NCI-H2196 (cell line): ENCODE data around the gene CTBP1.

Source experiments
- DNase-seq: peaks from one replicate; lab custom pipeline; 2025; ENCODE audit not compliant: unreplicated experiment; lab: John Stamatoyannopoulos, UW

CTBP1 gene

DNA sequence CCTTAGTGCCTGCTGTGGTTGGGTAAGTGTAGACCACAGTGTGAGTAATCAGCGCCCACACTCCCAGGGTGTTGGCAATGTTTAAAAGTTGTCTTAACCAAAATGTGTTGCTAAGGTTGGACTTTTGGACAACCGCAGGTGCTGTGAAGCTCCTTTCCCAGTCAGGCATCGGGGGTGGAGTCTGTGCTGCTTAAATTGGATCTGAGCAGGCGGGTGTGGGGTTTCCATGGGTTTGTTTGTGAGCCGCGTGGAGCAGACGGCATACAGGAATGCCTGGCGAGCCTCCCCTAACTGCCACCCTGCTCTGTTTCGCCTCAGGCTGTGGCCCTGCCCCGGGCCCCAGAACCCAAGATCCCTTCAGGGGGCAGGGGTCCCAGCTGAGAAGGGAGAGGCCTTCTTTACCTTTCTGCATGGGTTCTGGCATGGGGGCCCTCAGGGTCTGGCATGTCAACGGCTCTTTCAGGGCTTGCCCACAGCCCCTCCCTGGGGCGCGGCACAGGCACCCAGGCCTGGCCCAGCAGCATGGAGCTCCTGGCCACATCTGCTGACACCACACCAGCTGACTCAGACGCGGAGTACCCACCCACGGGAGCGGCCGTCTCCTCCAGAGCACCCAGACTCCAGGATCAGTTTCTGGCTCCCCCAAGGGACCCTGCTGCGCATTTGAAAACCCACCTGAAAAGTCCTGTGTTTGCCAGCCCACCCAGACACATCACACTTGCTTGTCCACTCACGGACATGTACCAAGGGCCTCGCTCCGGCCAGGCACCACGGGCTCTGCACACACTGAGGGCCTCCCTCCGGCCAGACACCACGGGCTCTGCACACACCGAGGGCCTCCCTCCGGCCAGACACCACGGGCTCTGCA lies 71.4 kb downstream of the CTBP1 start:
- DNase-seq: no peak

DNA sequence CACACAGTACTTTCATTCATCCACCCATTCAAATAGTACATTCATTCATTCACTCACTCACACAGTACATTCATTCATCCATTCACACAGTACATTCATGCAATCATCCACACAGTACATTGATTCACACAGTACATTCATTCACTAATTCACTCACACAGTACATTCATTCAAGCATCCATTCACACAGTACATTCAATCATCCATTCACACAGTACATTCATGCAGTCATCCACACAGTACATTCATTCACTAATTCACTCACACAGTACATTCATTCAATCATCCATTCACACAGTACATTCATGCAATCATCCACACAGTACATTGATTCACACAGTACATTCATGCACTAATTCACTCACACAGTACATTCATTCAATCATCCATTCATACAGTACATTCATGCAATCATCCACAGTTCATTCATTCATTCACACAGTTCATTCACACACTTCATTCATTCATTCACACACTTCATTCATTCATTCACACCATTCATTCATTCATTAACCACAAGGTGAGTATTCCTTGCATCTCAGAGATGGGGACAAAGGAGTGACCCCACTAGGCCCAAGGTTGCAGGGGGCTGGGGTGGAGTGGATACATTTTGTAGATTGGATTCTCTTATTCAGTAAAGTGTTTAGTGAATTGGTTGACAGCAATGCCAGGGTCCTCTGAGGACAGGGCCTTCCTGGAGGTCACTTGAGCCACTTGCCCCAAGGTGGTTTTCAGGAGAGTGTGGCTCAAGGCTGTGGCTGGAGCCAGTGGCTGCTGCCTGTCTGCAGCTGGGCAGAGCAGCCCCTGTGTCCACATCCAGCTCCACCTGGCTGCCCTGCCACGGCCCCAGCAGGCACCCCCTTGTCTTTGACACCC lies 72.3 kb downstream of the CTBP1 start:
- no peak for DNase-seq

DNA sequence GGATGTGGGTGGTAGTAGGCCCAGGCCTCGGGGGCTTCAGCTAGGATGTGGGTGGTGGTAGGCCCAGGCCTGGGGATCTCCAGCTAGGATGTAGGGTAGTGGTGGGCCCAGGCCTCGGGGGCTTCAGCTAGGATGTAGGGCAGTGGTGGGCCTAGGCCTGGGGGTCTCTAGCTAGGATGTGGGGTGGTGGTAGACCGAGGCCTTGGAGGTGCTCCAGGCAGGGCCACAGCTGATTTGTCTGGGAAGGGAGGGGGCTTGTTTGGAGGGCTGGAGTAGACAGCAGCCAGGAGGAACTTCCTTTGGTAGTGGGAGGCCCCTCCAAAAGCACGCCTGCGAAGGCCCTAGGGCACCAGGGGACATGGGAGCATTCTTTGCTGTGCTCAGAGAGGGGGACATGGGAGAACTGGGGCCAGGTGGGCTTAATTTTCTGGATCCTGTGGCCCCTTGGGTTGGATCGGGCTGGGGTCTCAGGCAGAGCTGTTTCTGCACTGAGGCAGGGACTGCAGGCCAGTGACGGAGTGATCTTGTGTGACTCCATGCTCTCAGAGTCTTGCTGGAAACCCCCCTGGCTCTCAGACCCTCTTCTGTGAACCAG lies 73.2 kb downstream of the CTBP1 start:
- DNase-seq: no peak

DNA sequence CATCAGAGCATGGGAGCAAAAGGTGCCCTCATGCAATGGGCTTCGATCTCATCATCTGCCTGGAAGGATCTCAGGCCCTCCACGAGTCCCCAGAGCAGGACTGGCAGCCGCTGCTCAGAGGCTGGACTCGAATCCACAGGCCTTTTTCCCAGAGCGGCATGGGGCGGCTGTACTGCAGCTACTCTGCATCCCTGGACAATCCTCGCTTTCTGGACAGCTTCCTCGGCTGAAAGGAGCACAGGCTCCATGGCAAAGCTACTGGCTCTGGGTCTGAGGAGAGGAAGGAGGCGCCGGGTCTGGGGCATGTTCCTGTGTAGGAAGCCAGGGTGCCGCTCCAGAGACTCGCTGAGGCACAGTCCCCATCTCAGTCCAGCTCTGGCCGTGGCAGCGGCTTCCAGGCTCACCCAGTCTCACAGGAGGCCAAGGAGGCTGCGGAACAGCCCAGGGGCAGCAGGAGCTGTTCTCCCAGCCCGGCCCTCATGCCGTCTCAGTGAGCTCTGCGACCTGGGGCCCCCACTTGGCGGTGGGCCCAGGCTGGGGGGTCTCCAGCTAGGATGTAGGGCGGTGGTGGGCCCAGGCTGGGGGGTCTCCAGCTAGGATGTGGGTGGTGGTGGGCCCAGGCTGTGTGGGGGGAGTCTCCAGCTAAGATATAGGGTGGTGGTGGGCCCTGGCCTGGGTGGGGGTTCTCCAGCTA lies 73.8 kb downstream of the CTBP1 start:
- no peak for DNase-seq

DNA sequence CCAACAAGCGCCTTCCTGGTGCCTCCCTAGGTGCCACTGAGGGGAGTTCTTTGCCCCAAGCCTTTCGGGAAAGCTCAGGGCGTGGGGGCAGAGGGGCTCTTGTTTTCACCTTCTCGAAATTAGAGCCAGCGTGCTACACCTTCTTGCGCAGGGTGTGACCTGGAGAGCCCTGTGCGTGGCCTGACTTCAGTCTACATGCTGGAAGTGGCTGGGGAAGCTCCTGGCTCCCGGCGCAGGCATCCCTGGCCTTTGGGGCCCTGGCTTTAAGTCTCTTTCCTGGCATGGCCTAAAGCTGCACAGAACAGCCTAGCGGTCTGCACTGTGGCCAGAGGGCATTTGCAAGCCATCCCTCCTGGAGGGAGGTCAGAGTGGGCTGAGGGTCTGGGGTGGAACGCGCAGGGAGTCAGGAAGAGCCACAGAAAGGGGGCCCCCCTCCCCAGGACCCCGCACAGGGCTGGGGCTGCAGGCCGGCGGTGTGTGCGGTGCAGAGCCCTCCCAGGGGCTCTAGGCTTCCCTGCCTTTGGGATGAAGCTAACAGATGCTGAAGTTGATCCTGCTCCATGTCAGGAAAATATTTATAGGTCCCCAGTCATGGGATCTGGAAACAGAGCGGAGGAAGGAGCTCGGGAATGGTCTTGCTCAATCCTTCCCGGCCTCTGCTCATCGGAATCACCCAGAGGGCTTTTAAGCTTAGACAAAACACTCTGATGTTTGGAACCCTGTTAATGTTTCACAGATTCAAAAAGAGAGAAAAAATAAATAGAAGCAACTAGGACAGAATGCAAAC lies 75.8 kb downstream of the CTBP1 start:
- DNase-seq: no peak

DNA sequence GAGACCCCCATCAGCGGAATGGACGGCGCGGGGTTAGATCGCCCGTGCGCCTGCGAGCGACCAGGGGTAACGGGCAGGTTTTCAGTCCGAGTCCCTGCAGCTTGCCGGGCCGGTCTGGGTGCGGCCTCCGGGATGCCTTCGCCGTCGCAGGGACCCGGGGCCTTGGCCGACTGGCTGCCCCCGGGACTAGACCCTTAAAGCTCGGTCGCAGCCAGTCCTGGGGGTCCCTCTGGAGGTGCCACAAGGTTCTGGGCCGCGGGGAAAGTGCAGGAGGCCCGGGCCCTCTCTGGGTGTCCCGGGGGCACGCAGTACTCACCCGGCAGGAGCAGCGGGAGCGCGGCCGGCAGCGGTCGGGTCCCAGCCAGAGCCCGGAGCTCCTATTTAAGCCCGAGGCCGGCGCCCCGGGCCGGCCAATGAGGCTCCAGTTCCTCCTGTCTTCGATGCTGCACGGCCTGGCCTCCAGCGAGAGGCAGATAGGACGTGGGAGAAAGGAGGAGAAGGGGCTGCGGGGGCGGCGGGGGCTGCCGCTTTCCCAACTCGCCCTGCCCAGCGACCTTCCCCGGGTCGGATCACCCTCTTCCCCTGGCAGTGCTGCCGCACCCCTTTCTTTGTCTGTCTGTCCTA lies 76.6 kb downstream of the CTBP1 start, which contains the start of gene SPON2:
TSS of gene SPON2 (minus strand) at position 356 of the 624 bp plus-strand sequence.
- DNase-seq: no peak

DNA sequence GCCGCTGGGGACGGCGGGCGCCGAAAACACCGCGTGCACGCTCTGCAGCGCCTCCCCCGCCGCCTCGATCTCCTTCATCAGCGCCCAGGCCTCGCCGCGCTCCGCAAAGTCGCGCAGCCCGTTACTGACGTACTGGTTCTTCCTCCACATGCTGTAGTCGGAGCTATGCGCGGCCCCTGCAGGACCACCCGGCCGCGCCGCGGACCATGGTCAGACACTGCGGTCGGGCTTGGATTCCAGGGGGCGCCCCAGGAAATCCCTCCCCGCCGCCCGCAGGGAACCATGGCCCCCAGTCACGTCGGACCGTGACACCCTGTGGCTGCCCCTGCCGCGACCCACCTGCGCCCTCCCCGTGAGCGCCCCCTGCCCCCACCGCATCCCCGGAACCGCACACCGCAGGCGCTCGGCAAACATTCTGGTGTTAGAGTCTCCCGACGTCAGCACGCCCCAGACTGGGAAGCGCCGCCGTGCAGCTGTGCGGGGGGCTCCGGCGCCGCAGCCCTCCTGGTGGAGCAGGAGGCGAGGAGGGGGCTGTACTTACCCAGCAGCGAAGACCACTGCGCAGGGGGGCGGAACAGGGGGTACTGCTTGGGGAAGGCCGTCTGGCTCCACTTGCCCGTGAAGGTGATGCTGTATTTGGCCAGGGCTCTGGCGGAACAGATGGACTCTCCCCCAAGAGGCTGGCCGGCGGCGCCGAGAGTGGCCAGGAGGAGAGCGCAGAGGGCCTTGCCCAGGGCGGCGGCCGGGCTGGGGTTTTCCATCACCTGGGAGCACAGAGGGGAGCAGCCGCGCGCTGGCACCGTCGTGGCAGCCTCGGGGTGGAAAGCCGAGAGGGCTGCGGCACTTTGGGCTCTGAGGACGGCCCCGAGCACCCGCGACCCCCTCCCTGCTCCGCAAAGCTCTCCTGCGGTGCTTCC lies 77.4 kb downstream of the CTBP1 start:
- DNase-seq: no peak

DNA sequence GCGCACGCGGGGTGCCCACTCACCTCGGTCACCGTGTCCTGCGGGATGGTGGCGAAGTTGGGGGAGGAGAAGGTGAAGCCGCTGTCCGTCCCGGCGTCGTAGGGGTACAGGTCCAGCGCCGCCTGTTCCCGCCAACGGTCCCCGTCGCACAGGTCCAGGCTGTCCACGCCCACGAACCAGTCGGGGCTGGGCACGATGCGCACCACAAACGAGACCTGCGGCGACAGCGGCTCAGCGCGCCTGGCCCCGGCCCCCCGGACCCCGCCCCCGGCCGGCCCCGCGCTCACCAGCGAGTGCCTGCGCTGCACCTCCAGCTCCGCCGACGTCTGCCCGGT lies 78.0 kb downstream of the CTBP1 start:
- no peak for DNase-seq

DNA sequence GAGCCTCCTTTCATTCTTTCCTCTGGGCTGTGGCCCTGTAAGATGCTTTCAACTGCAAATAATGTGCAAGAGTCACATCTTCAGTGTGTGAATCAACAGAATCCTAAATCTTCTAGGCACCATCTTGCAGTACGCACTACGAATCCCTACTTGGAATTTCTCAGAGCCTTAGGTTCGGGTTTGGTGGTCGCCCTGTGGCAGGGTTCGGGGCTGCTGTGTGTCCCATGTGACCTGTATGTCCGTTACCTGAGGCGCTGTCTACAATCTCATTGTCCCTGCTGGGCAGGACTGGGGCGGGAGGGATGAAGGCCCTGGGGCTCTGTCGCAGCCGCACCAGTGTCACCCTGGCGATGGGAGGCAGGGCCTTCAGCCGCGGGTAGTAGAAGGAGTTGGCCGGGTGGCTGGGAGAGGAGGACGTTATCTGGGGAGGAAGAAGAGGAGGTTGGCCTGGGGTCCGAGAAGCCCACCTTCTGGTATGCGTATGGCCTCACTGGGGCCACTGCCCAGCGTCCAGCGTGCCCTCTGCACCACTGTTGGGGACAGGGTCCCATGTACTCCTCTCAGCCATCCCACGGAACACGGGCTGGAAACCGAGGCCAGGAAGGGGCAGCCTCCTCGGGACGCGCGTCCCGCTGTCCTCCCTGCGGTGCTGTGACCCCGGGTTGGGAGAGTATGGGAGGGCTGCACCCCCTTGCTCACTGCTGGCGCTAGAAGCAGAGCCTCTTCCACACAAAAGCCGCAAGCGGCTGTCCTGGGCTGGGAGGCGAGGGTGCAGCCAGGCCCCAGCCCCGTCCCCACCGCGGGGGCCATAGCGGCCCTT lies 78.6 kb downstream of the CTBP1 start:
- DNase-seq: no peak

DNA sequence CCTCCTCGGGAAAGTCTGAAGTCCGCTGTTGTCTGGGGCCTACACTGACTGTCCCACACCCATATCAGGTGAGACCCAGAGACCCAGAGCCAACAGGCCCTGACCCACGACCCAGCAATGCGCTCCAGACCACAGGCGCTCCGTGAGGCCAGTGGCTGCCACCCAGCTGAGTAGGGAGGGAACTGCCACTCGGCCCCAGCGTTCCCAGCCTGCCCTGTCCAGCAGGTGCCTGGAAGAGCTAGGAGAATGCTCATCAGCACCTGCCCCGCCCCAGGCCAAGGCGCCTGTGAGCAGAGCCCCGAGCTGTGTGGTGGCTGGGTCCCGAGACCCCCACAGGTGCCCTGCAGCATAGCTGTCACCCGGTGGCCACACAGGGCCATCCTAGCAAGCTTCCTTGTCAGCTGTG lies 79.2 kb downstream of the CTBP1 start:
- no peak for DNase-seq

DNA sequence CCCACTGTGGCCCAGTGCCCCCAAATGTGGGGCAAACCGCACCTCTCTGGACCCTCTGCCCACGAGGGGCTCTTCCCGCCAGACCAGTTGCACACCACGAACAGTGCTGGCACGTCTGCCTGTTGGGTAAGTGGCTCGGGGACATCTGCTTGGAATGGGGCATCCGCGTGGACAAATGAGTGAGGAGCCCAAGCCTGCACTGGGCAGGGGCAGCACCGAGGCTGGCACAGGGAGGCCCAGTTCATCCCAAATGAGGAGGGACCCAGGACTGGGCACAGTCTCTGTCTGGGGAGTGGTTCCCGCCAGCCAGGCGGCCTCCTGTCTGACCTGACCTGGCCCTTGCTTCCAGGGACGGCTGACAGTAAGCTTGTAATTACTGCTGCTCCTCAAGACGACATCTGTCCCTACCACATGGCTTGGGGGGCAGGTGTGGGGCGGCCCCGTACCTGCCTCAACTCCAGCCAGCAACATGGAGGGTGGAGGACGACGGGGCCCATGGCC lies 79.7 kb downstream of the CTBP1 start:
- DNase-seq: no peak

DNA sequence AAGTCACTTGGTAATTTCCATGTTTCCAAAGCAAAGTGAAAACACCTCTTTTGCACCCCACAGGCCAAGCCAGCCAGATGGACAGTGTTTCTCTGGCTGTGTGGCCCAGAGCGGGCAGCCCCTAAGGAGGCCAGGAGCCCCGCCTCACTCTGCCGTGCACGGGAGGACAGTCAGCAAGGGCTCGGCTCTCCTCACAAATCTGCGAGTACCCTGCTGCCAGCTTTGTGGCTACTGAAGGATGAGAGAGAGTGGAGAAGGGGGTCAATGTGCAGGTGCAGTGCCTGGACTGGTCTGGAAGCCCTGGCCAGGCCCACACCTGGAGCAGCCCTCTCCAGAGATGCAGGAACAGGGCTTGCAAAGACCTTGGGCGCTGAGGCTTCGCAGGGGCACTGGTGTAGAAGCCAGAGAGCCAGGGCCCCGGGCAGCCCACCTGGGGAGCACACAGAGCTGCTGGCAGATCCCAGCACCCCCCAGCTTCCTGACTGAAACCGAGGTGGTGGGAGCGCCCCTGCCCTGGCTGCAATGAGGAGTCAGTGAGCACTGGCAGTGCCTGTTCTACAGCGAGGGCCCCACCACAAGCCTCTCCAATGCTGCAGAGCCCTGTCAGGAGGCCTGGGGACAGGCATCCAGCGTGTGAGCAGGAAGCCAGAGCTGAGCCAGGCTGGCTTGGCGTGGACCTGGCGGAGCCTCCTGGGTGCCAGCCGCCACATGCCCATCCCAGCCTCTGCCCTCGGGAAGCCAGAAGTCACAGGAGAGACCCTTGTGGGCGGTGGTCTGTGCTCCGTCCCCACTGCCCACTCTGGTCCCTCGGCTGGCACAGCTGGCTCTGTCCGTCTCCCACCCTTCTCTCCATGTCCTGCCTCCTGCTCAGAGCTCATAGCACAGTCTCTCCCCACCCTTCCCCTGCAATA lies 80.5 kb downstream of the CTBP1 start:
- no peak for DNase-seq

DNA sequence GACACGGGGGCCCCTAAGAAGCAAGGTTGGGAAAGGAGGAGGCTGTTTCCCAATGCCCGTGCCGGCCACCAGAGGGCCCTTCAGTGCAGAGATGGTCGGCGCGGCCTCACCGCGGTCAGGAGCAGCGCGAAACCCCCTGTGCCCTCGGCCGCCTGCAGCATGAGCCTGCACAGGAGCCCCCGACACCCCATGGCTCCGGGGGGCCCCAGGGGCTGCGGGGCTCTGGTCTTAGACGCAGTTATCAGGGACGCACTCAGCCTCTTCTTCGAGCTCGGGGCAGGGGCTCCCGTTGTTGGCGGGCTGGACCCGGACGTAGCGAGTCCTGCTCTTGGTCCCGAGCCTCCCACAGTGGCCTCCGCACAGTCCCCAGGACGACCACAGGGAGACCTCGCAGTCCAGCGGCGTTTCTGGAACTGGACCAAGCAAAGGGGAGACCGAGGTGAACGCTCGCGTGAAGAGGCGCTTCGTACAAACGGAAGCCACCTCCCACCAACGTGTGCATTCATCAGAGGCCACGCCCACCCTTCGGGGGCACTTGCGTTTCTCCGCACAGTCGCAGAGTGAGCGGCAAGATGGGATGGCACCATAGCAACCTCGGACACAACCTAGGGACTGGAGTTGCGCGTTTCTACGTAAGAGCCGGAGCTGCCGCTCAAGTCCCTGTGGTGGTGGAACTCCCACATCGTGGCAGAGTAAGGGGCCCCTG lies 81.5 kb downstream of the CTBP1 start:
- DNase-seq: peak; percentile 85

DNA sequence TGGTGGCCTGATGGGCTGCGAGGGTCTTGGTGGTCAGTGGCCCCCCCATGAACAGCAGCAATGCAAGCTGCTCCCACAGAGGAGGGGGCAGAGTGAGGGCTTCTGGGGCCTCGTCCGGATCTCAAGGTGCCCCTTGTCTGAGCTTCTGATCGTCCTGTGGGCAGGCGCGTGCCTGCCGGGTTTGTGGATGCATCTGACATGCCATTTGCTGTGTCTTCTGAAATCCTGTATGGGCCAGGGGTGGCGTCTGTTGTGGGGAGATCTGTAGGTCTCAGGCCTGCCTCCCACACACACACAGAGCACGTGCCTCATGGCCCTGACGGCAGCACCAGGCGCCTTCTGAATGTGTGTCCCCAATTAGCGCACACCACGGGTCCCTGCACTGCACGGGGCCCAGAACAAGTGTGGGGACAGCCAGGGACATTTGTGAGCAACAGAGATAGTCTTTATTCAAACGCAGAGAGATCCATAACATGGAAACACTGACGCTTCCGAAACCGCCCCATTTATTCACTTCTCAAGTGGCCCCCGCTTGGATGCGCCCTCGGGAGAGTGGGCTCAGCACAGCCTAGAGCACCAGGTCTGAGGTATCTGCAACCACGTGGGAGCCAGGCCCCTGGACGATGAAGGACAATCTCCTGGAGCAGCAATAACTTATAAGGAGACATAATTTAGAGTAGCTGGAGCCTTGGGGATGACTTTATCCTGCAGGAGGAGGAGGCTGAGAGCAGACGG lies 82.3 kb downstream of the CTBP1 start:
- DNase-seq: no peak

DNA sequence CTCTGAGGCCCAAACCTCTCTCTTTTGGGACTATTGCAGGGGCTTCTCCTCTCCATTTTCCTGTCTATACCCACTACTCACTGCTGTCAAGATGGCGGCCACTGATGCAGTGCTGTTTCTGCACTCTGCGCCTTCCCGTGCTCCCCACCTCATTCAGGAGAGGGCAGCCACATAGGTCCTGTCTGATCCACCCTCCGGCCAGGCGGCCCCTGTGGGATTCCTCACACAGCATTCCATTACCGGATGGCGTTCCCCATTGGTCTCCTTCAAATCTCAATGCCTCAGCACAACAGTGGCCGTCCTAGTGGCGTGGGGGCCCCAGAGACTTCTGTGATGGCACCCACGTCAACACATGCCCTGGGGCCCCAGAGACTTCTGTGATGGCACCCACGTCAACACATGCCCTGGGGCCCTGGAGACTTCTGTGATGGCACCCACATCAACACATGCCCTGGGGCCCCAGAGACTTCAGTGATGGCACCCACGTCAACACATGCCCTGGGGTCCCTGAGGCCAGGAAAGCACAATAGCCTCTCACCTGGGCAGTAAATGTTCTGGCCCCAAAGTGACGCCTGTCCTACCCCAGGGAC lies 83.9 kb downstream of the CTBP1 start:
- DNase-seq: no peak
